DND-41 (cell line): ENCODE measurements around the gene LAMA4.

Experiments used
- ATAC-seq: fragments of 200-7000 bp; cut with Tn5 transposase; 3 replicates; pipeline ENCODE4 v1.9.1; 2021; ENCODE audit warnings: low read depth; ENCODE audit not compliant: insufficient read depth
- DNase-seq: peaks from one replicate; pipeline ENCODE4 v3.0.0-alpha.2; 2020
- H2AFZ ChIP-seq: 2 replicates; pipeline ENCODE4 v1.6.0; 2012; ENCODE audit warnings: low read depth, low read length
- H3K27ac ChIP-seq: 2 replicates; pipeline ENCODE4 v1.5.1; 2012; ENCODE audit warnings: low read length, inconsistent platforms
- H3K27me3 ChIP-seq: fragments of 200-600 bp; sonication (generic); 2 replicates; pipeline ENCODE4 v1.6.0; 2012; ENCODE audit warnings: low read length, mild to moderate bottlenecking, inconsistent platforms; ENCODE audit not compliant: insufficient read depth, poor library complexity
- H3K36me3 ChIP-seq: 2 replicates; pipeline ENCODE4 v1.5.1; 2012; ENCODE audit warnings: low read length, inconsistent platforms; ENCODE audit not compliant: insufficient read depth
- H3K4me1 ChIP-seq: 2 replicates; pipeline ENCODE4 v1.5.1; 2012; ENCODE audit warnings: mild to moderate bottlenecking, low read length; ENCODE audit not compliant: insufficient read depth
- H3K4me2 ChIP-seq: 2 replicates; pipeline ENCODE4 v1.6.0; 2012; ENCODE audit warnings: mild to moderate bottlenecking, moderate library complexity, low read length, inconsistent platforms; ENCODE audit not compliant: insufficient read depth
- H3K4me3 ChIP-seq, 2 experiments: fragments of 200-600 bp in 1 of 2; shearing (Covaris generic) in 1 of 2; 2 replicates each; pipeline ENCODE4 v1.5.1; 2012 to 2016; ENCODE audit warnings: inconsistent platforms in 2 of 2, low read length in 2 of 2, mild to moderate bottlenecking in 2 of 2, low read depth in 1 of 2, moderate library complexity in 1 of 2
- H3K79me2 ChIP-seq: 2 replicates; pipeline ENCODE4 v1.6.0; 2012; ENCODE audit warnings: low read length, inconsistent platforms; ENCODE audit not compliant: insufficient read depth
- H3K9ac ChIP-seq: 2 replicates; pipeline ENCODE4 v1.6.0; 2012; ENCODE audit warnings: low read depth, mild to moderate bottlenecking, inconsistent platforms, low read length, moderate library complexity
- H3K9me3 ChIP-seq: 2 replicates; pipeline ENCODE4 v1.5.1; 2012; ENCODE audit warnings: low read length, moderate library complexity, mild to moderate bottlenecking, inconsistent platforms; ENCODE audit not compliant: insufficient read depth, severe bottlenecking
- H4K20me1 ChIP-seq: 2 replicates; pipeline ENCODE4 v1.6.0; 2012; ENCODE audit warnings: low read length; ENCODE audit not compliant: insufficient read depth
- CTCF ChIP-seq: IDR thresholded peaks from 2 replicates; pipeline ENCODE4 v1.5.1; 2012; ENCODE audit warnings: borderline replicate concordance, low read length, moderate library complexity, mild to moderate bottlenecking; ENCODE audit not compliant: poor library complexity, severe bottlenecking; ENCODE audit errors: extremely low read depth
- EZH2 ChIP-seq: IDR thresholded peaks from 3 replicates; pipeline ENCODE4 v1.6.1; 2012; ENCODE audit warnings: borderline replicate concordance, low read depth, mild to moderate bottlenecking, moderate library complexity, low read length, inconsistent platforms; ENCODE audit not compliant: severe bottlenecking

Gene LAMA4

GRCh38 chr6:112279031-112279935 lies 24.9 kb upstream of the LAMA4 start:
- Histone ChIP-seq H3K4me3 (no peak overlapping the region), H3K79me2 (no peaks in the 10 kb centered on the region), H3K27me3 (peaks cover 10% of the 10 kb centered on the region), H3K36me3 (no peaks in the 10 kb centered on the region), H2AFZ (no peak overlapping the region), H3K9me3 (no peaks in the 10 kb centered on the region), H3K27ac (no peak overlapping the region), H3K4me1 (no peaks in the 10 kb centered on the region), H4K20me1 (no peaks in the 10 kb centered on the region), H3K9ac (no peak overlapping the region), H3K4me2 (no peak overlapping the region)
- no peak for ATAC-seq
- DNase-seq = no peak
- no peak for TF ChIP-seq CTCF
- TF ChIP-seq EZH2 = no peak

DNA sequence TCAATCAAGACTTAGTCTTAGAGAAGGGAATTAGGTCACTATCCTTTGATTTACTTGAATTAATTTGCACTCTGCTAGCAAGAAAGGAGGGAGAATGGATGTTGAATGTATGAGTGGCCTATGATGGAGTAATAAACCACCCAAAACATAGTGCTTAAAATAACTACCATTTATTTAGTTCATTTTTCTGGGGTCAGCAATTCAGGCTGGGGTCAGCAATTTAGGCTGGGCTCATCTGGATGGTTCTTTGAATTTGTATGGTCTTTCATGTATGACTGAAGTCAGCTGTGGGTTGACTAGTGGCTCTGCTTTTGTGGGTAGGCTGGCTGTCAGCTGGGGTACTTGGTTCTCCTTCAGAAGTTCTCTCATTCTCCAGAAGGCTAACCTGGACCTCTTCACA lies 21.0 kb upstream of the LAMA4 start:
- Histone ChIP-seq H3K9me3 (no peaks in the 10 kb centered on the region), H3K4me2 (no peak overlapping the region), H3K27ac (no peak overlapping the region), H2AFZ (no peak overlapping the region), H3K27me3 (peaks cover 10% of the 10 kb centered on the region), H3K9ac (no peak overlapping the region), H3K36me3 (no peaks in the 10 kb centered on the region), H3K79me2 (no peaks in the 10 kb centered on the region), H3K4me1 (no peaks in the 10 kb centered on the region), H4K20me1 (no peaks in the 10 kb centered on the region), H3K4me3 (no peak overlapping the region)
- no peak for DNase-seq
- TF ChIP-seq EZH2 = no peak
- TF ChIP-seq CTCF = no peak
- no peak for ATAC-seq

- no peak for TF ChIP-seq EZH2
- TF ChIP-seq CTCF = no peak
- Histone ChIP-seq H3K9me3 (no peaks in the 10 kb centered on the region), H4K20me1 (no peaks in the 10 kb centered on the region), H3K27me3 (peaks cover 10% of the 10 kb centered on the region), H3K79me2 (no peaks in the 10 kb centered on the region), H3K4me2 (no peak overlapping the region), H3K27ac (no peak overlapping the region), H2AFZ (no peak overlapping the region), H3K36me3 (no peaks in the 10 kb centered on the region), H3K4me3 (no peak overlapping the region), H3K4me1 (no peaks in the 10 kb centered on the region), H3K9ac (no peak overlapping the region)
- DNase-seq = no peak
- no peak; the same call in 2 of the 3 replicates for ATAC-seq
These were observed 20.4 kb upstream of the LAMA4 start for GRCh38 chr6:112274774-112275173.
